Right atrium auricular region (tissue), 2 donors: ENCODE results near the gene ZNF148. TPM values are rescaled to one million over a fixed set of nuclear protein-coding genes. Genes with fewer than 3 reads are reported as not detected.
"Not testable (repeated sequence)": the region's sequence is repeated elsewhere in the genome, so short reads cannot be mapped to it uniquely, and the experiment has no call there.

ENCODE experiments used
- DNase-seq: peaks from one replicate; pipeline ENCODE4 v3.0.0-alpha.2; 2019; ENCODE audit warnings: low spot score
- H3K27ac ChIP-seq, 2 donors: fragments of 200-600 bp; sonication (generic); 1 replicate in 1 of 2; 2 replicates in 1 of 2; pipeline ENCODE4 v1.5.1; 2016 to 2019
- H3K27me3 ChIP-seq, 2 donors: fragments of 200-600 bp; sonication (generic); one replicate each; pipeline versions ENCODE4 v1.5.1 to v1.6.0; 2017 to 2019
- H3K36me3 ChIP-seq: fragments of 200-600 bp; sonication (generic); one replicate; pipeline ENCODE4 v1.5.1; 2016
- H3K4me1 ChIP-seq, 2 donors: fragments of 200-600 bp; sonication (generic); one replicate each; pipeline versions ENCODE4 v1.5.1 to v1.6.0; 2017 to 2019
- H3K4me3 ChIP-seq, 2 donors: fragments of 200-600 bp; sonication (generic); 1 replicate in 1 of 2; 2 replicates in 1 of 2; pipeline ENCODE4 v1.5.1; 2017 to 2019; ENCODE audit warnings: mild to moderate bottlenecking in 1 of 2, moderate library complexity in 1 of 2
- H3K9me3 ChIP-seq, 2 donors: fragments of 200-600 bp; sonication (generic); one replicate each; pipeline ENCODE4 v1.5.1; 2019
- total RNA-seq, 2 donors: library from RNA; depleted of rRNA; stranded (reverse); fragments of >200 nt; gene quantifications; one replicate each; pipeline ENCODE4 v1.1.0, GENCODE V29; 2016
- TF ChIP-seq, protein P1 (sequence below), 2 donors: fragments of 200-600 bp; sonication (generic); IDR thresholded peaks; one replicate each; pipeline ENCODE4 v1.5.1; 2019; ENCODE audit warnings: antibody characterized with exemption in 2 of 2

ZNF148 gene
- total RNA-seq, 2 donors from 2014 or later = 21.3 to 24.3 TPM

GRCh38 chr3:125351814-125352456 lies 23.2 kb downstream of the ZNF148 start:
- TF ChIP-seq, protein P1, sequence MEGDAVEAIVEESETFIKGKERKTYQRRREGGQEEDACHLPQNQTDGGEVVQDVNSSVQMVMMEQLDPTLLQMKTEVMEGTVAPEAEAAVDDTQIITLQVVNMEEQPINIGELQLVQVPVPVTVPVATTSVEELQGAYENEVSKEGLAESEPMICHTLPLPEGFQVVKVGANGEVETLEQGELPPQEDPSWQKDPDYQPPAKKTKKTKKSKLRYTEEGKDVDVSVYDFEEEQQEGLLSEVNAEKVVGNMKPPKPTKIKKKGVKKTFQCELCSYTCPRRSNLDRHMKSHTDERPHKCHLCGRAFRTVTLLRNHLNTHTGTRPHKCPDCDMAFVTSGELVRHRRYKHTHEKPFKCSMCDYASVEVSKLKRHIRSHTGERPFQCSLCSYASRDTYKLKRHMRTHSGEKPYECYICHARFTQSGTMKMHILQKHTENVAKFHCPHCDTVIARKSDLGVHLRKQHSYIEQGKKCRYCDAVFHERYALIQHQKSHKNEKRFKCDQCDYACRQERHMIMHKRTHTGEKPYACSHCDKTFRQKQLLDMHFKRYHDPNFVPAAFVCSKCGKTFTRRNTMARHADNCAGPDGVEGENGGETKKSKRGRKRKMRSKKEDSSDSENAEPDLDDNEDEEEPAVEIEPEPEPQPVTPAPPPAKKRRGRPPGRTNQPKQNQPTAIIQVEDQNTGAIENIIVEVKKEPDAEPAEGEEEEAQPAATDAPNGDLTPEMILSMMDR (IDR thresholded peaks at IDR 0.05) = no peak
- H3K27ac ChIP-seq = no peak overlapping the region
- peaks cover 0 to 34% of the 10 kb centered on the region in 2 donors for H3K4me1 ChIP-seq

GRCh38 chr3:125351152-125351551 lies 24.0 kb downstream of the ZNF148 start:
- TF ChIP-seq, protein P1 (IDR thresholded peaks at IDR 0.05) = no peak
- H3K27me3 ChIP-seq = no peaks in the 10 kb centered on the region
- H3K9me3 ChIP-seq = no peaks in the 10 kb centered on the region
- DNase-seq = no peak
- H3K36me3 ChIP-seq = no peaks in the 10 kb centered on the region
- peaks cover 0 to 28% of the 10 kb centered on the region in 2 donors for H3K4me1 ChIP-seq
- no peak overlapping the region for H3K4me3 ChIP-seq
- H3K27ac ChIP-seq = no peak overlapping the region

More at GRCh38 chr3:125351814-125352456, 23.2 kb downstream of the ZNF148 start:
- DNase-seq = no peak
- Histone ChIP-seq H3K27me3 (no peaks in the 10 kb centered on the region), H3K36me3 (no peaks in the 10 kb centered on the region), H3K4me3 (no peak overlapping the region), H3K9me3 (no peaks in the 10 kb centered on the region)

DNA sequence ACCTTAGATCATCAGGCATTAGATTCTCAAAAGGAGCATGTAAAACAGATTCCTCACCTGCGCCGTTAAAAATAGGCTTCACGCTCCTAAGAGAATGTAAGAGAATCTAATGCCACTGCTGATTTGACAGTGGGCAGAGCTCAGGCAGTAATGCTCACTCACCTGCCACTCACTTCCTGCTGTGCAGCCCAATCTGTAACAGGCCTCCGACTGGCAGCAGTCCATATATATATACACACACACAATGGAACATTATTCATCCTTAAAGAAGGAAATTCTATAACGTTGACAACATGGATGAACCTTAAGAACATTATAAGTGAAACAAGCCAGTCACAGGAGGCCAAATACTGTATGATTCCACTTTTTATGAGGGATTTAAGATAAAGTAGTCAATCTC lies 24.5 kb downstream of the ZNF148 start:
- no peak overlapping the region for H3K27ac ChIP-seq
- peaks cover 0 to 22% of the 10 kb centered on the region in 2 donors for H3K4me1 ChIP-seq
- H3K4me3 ChIP-seq = no peak overlapping the region
- no peak for DNase-seq
- TF ChIP-seq, protein P1 (IDR thresholded peaks at IDR 0.05) = no peak
- H3K9me3 ChIP-seq = peaks cover 0 to 4% of the 10 kb centered on the region in 2 donors
- no peaks in the 10 kb centered on the region for H3K27me3 ChIP-seq
- H3K36me3 ChIP-seq = no peaks in the 10 kb centered on the region

DNA sequence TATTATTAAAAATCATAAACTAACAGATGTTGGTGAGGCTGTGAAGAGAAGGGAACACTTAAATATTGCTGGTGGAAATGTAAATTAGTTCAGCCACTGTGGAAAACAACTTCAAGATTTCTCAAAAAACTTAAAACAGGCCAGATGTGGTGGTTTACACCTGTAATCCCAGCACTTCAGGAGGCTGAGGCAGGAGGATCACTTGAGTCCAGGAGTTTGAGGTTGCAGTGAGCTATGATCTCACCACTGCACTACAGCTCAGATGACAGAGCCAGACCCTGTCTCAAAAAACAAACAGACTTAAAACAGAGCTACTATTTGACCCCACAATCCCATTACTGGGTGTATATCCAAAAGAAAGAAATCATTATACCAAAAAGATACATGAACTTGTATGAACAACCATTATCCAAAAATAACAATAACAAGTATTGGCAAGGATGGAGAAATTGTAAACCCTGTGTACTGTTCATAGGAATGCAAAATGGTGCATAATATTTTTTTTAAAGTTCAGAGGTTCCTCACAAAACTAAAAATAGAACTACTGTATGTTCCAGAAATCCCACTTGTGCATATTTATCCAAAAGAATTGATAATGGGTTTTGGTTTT lies 25.5 kb downstream of the ZNF148 start:
- Histone ChIP-seq H3K4me3 (no peak overlapping the region), H3K4me1 (peaks cover 0 to 17% of the 10 kb centered on the region in 2 donors), H3K36me3 (no peaks in the 10 kb centered on the region), H3K9me3 (peaks cover 0 to 13% of the 10 kb centered on the region in 2 donors), H3K27me3 (no peaks in the 10 kb centered on the region), H3K27ac (no peak overlapping the region)
- no peak for DNase-seq
- TF ChIP-seq, protein P1 (IDR thresholded peaks at IDR 0.05) = no peak

DNA sequence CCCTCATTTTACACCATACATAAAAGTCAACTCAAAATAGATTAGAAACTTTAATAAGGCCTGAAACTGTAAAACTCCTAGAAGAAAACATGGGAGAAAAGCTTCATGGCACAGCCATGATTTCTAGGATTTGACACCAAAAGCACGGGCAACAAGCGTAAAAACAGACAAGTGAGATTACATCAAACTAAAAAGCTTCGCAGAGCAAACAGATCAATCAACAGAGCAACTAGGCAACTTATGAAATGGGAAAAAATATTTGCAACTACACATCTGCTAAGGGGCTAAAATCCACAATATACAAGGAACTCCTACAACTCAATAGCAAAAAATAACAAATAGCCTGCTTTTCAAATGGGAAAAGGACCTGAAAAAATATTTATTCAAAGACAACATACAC lies 26.1 kb downstream of the ZNF148 start:
- Histone ChIP-seq H3K4me3 (no peak overlapping the region), H3K36me3 (no peaks in the 10 kb centered on the region), H3K27ac (no peak overlapping the region), H3K27me3 (no peaks in the 10 kb centered on the region), H3K4me1 (peaks cover 0 to 17% of the 10 kb centered on the region in 2 donors), H3K9me3 (peaks cover 0 to 13% of the 10 kb centered on the region in 2 donors)
- no peak for DNase-seq
- TF ChIP-seq, protein P1 (IDR thresholded peaks at IDR 0.05) = no peak

DNA sequence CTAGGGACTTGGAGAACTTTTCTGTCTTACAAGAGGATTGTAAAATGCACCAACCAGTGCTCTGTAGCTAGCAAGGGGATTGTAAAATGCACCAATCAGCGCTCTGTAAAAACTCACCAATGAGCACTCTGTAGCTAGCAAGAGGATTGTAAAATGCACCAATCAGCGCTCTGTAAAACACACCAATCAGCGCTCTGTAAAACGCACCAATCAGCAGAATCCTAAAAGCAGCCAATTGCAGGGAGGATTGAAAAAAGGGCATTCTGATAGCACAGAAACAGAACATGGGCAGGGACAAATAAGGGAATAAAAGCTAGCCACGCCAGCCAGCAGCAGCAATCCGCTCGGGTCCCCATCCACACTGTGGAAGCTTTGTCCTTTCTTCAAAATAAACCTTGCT lies 31.8 kb downstream of the ZNF148 start:
- DNase-seq, H3K27me3 ChIP-seq, H3K4me3 ChIP-seq, H3K36me3 ChIP-seq, H3K4me1 ChIP-seq, H3K27ac ChIP-seq: not testable (repeated sequence)
- H3K9me3 ChIP-seq = peaks cover 0 to 17% of the 10 kb centered on the region in 2 donors
